OCI-LY3 (cell line): ENCODE data around the gene ZNF430.

Experiments
- CTCF ChIP-seq: fragments of 200-600, 300-600 bp; sonication (generic); IDR thresholded peaks from 2 replicates; pipeline ENCODE4 v1.5.1; 2014; ENCODE audit warnings: antibody characterized with exemption, low read length, low read depth
- EZH2phosphoT487 ChIP-seq: fragments of 200-600 bp; shearing (Covaris generic); IDR thresholded peaks from 2 replicates; pipeline ENCODE4 v1.6.1; 2018; ENCODE audit warnings: antibody characterized with exemption, mixed run types, low read depth

- TF ChIP-seq CTCF (no peak), EZH2phosphoT487 (no peak)
These were observed 32.4 kb downstream of the ZNF430 start for GRCh38 chr19:21052902-21053301.
